Middle frontal gyrus (tissue), 1 donor: ENCODE results near the gene MPP4.

ENCODE experiments used
- DNase-seq: peaks from one replicate; pipeline ENCODE4 v3.0.0-alpha.2; 2015; ENCODE audit warnings: low spot score; ENCODE audit errors: extremely low spot score

Gene MPP4

GRCh38 chr2:201631041-201631440, 67.4 kb downstream of the MPP4 start:
- no peak for DNase-seq

DNA sequence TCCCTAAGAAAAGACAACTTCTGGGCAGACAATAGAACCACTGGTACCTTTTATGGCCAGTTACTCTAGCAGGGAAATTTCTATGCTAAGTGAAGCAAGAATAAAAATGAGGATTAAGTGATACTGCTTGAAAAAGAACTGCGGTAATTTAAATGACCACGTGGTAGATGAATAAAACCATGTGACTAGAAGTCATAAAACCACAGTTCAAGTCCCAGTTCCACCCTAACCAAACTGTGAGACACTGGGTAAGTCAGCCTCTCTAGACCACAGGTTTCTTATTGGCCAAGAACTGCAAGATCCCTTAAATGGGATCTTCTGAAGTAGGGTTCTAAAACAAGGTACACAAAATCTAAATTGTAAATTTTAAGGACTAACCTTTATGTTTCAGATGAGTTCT, 67.9 kb downstream of the MPP4 start:
- DNase-seq = no peak

- no peak for DNase-seq
Observed at GRCh38 chr2:201628545-201628944, 69.9 kb downstream of the MPP4 start.

DNA sequence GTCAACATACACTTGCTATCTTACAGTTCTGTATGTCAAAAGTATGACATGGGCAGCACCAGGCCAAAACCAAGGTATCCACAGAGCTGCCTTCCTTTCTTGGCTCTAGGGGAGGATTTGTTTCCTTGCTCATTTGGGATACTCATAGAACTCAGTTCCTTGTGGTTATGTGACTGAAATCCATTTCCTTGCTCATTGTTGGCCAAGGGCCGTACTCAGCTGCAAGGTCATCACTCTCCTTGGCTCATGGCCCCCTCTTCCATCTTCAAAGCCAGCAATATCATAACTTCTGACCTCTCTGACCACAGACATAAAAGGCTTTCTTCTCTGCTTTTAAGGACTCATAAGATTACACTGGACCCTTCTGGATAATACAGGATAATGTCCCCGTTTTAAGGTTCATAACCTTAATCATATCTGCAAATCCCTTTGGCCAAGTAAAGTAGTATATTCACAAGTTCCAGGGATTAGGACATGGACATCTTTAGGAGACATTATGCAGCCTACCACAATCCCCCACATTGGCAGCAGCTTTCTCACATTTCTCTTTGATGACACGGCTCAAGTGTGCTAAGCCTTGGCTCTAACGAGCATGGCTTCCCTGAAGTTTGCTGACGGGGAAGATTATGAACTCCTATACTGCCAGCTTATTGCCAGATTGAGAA, 76.0 kb downstream of the MPP4 start:
- no peak for DNase-seq

DNA sequence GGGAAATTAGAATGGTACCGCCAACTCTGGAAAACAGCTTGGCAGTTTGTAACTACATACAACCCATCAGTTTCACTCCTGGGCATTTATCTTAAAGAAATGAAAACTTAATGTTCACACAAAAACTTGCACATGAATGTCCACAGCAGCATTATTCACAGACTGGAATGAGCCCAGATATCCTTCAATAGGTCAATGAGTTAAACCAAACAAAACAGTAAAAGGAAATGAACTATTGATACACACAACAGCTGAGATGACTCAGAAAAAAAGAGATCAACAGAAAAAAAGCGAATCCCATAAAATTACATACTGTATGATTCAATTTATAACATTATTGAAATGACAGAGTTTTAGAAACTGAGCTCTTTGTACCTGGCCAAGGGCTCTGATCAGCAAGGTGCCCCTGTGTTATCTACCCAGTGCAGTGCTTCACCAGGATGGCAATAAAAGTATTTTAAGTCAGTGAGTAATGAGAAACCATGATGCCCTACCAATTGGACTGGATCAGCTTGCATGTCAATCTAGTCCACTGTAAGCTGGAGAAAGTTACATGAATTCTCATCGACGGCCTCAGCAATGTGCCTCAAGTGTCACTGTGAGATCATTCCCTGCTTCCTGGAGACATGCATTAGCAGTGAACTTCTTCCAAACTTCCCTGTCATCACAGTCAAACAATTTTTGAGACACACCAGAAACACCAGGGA, 77.0 kb downstream of the MPP4 start:
- DNase-seq = no peak

DNA sequence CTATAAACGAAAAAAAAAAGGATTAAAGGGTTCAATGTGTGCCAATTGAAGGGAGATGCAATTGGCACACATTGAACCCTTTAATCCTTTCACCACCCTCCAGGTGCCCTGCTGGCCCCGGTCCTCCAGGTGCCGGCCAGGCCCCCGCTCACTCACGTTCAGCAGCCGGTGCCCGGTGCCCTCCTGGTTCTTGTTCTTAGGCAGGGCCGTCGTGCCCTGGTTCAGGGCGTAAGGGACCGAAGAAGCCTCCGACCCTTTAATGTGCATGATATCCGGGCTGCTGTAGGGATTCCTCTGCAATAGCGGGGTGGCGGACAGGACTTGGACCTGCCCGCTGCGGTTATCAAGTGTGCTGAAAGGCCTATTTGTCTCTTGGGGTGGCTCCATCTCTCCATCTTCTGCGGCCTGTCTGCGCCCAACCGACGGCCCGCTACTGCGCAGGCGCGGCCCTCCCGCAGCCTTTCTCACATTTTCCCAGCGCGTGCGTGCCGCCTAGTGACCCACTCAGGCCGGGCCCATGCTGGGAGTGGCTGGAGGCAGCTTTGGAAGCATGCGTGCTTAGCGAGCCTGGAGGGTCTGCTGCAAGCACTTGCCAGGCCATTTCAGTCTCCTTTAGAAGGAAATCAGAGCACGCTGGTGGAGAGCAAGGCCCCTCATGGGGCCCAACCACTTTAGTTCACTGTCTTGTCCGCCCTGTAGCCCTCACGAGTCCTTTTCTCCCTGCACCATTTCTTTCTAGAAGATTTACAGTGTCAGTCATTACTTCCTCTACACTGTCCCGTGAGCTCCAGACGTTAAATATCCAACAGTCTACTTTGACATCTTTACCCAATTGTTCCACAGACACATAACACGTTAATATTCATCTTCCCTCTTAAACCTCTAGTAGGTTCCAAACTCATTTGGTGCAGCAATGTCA, 79.4 kb downstream of the MPP4 start:
- no peak for DNase-seq

- no peak for DNase-seq
Observed at GRCh38 chr2:201608021-201608420, 90.4 kb downstream of the MPP4 start.

- DNase-seq = no peak
Observed at GRCh38 chr2:201607568-201607967, 90.9 kb downstream of the MPP4 start.

- no peak for DNase-seq
Observed at GRCh38 chr2:201600906-201601305, 97.5 kb downstream of the MPP4 start.

DNA sequence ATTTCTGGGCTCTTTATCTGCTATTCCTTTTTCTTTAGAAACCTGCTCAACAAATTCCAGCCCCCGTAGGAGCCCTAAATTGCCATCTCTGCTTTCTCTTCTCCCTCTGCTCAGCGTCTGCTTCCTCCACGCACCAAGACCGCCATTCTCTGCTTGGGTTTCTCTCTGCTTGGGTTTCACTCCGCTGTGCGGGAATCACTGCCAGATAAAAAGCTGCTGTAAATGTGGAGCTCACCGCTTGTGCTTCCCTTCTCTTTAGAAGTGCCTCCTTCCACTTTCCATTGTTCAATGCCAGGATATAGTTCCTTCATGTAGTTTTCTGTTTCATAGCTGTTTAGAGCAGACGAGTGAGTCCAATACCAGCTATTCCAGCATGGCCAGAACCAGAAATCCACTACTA, 101.0 kb downstream of the MPP4 start:
- no peak for DNase-seq
